Sigmoid colon (tissue), 7 donors: Measurements from ENCODE around the gene SPEM1. TPM values are rescaled to one million over a fixed set of nuclear protein-coding genes. Genes with fewer than 3 reads are reported as not detected.

ENCODE experiments used
- DNase-seq: peaks from one replicate; pipeline ENCODE4 v3.0.0-alpha.2; 2019
- H3K27ac ChIP-seq, 4 donors: fragments of 200-600 bp; sonication (generic); one replicate each; pipeline ENCODE4 v1.5.1; 2016 to 2019; ENCODE audit warnings: mild to moderate bottlenecking in 1 of 4
- H3K27me3 ChIP-seq, 3 donors: fragments of 200-600 bp; sonication (generic); one replicate each; pipeline ENCODE4 v1.5.1; 2019; ENCODE audit warnings: mild to moderate bottlenecking in 1 of 3
- H3K36me3 ChIP-seq, 4 donors: fragments of 200-600 bp; sonication (generic); one replicate each; pipeline ENCODE4 v1.5.1; 2016 to 2019
- H3K4me1 ChIP-seq, 4 donors: fragments of 200-600 bp; sonication (generic); one replicate each; pipeline ENCODE4 v1.5.1; 2017 to 2019
- H3K4me3 ChIP-seq, 4 donors: fragments of 200-600 bp; sonication (generic); one replicate each; pipeline ENCODE4 v1.5.1; 2017 to 2019; ENCODE audit warnings: mild to moderate bottlenecking in 2 of 4, moderate library complexity in 1 of 4
- H3K9me3 ChIP-seq, 4 donors: fragments of 200-600 bp in 3 of 4; sonication (generic) in 3 of 4; one replicate each; pipeline versions ENCODE4 v1.5.1 to v1.6.1; 2013 to 2019
- EP300 ChIP-seq, 4 donors: sonication (generic); formaldehyde crosslinking; IDR thresholded peaks; one replicate each; pipeline ENCODE4 v1.6.1; 2017; ENCODE audit warnings: antibody characterized with exemption in 4 of 4
- POLR2A ChIP-seq, 2 donors: fragments of 450-650 bp; IDR thresholded peaks; one replicate each; pipeline ENCODE4 v1.6.1; 2016; ENCODE audit warnings: antibody characterized with exemption in 2 of 2, mild to moderate bottlenecking in 2 of 2, moderate library complexity in 2 of 2
- POLR2AphosphoS5 ChIP-seq, 4 donors: sonication (generic); formaldehyde crosslinking; IDR thresholded peaks; one replicate each; pipeline ENCODE4 v1.6.1; 2017; ENCODE audit warnings: antibody characterized with exemption in 4 of 4
- WGBS, 2 donors: extraction: QIAGEN DNeasy Blood & Tissue Kit; methylation state at CpG; one replicate each; pipeline ENCODE4 v1.1.7; 2013; 5-methylcytosine and 5-hydroxymethylcytosine counted together
- intact Hi-C: fragments of 100-400 bp; cut with DNase I; formaldehyde crosslinking; loops from one replicate; pipeline ENCODE4 v1.15.1; 2023
- polyA plus RNA-seq, 3 donors: library from polyadenylated mRNA; stranded (reverse); fragments of 200-250 nt; gene quantifications; one replicate each; pipeline ENCODE4 v1.2.3, GENCODE V29; 2013
- total RNA-seq, 4 donors: library from RNA; depleted of rRNA; stranded (reverse); fragments of >200 nt; gene quantifications; one replicate each; pipeline ENCODE4 v1.1.0, GENCODE V29; 2016
- TF ChIP-seq, protein P1 (sequence below), 4 experiments: fragments of 450-650 bp in 3 of 4; fragments of 200-600 bp in 1 of 4; IDR thresholded peaks; one replicate each; pipeline ENCODE4 v1.5.1; 2016 to 2019; ENCODE audit warnings: antibody characterized with exemption in 4 of 4, mild to moderate bottlenecking in 3 of 4, moderate library complexity in 2 of 4
- donor health status: healthy with polysubstance abuse.
- donor health status: Bipolar disorder and iron deficiency.
- donor health status: healthy.

The SPEM1 gene
- total and polyA plus RNA-seq, 7 donors, result not detected

GRCh38 chr17:7398612-7399011 is 21.5 kb upstream of the SPEM1 start:
- H3K36me3 ChIP-seq, result no peaks in the 10 kb centered on the region
- H3K27ac ChIP-seq, result no peak overlapping the region
- intact Hi-C loops, result no loop called here

DNA sequence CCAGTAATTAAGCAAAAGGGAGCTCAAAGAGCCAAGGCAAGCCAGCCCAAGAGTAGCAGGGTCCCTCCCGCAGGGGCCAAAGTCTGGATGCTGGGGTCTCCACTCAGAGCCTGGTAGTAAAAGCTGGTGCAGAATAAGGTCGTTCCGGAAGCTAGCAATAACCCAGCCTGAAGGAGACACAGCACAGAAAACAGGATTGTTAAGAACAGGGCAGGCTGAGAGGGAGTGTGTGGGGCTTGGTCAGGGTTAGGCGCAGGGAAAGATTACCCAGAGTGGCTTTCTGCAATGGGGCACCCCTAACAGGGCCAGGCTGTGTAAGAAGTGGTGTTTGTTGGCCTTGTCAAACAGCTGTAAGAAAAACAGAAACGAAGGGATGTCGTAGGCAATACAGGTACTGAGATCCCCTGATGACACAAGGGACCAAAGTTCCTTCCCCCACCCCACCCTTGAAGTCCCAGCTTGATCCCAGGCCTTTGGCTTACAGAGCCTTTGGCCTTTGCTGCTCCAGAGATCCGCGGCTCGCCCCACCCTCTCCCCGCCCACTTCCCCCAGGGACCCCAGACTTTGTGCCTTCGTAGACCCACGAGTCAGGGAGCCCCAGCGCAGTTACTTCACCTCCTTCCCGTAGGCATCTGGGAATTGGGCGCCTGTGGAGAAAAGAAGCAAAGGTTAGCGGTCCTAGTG is 16.9 kb upstream of the SPEM1 start:
- peaks cover 0 to 2% (median 0%) of the 10 kb centered on the region in 4 donors for H3K36me3 ChIP-seq
- TF ChIP-seq EP300 (IDR thresholded peaks at IDR 0.05), result no peak
- no peak for TF ChIP-seq POLR2AphosphoS5 (IDR thresholded peaks at IDR 0.05)
- TF ChIP-seq, protein P1, sequence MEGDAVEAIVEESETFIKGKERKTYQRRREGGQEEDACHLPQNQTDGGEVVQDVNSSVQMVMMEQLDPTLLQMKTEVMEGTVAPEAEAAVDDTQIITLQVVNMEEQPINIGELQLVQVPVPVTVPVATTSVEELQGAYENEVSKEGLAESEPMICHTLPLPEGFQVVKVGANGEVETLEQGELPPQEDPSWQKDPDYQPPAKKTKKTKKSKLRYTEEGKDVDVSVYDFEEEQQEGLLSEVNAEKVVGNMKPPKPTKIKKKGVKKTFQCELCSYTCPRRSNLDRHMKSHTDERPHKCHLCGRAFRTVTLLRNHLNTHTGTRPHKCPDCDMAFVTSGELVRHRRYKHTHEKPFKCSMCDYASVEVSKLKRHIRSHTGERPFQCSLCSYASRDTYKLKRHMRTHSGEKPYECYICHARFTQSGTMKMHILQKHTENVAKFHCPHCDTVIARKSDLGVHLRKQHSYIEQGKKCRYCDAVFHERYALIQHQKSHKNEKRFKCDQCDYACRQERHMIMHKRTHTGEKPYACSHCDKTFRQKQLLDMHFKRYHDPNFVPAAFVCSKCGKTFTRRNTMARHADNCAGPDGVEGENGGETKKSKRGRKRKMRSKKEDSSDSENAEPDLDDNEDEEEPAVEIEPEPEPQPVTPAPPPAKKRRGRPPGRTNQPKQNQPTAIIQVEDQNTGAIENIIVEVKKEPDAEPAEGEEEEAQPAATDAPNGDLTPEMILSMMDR (IDR thresholded peaks at IDR 0.05), result no peak
- no peak for TF ChIP-seq POLR2A (IDR thresholded peaks at IDR 0.05)
- peak overlapping the region; percentile 65 to 93 (median 85) for H3K4me3 ChIP-seq
- H3K27ac ChIP-seq, result peak overlapping the region; percentile 88 to 95 (median 92)
- 4 to 12% methylated on average over 16 of the region's 16 CpGs for WGBS, 2 donors
- intact Hi-C loops, result loop anchor here (2.0 to 10.0 kb wide), 3 partner anchors 82 to 758 kb away; partner anchors contain the start of genes GABARAP, KIAA0753, POLR2A and TXNDC17
- H3K4me1 ChIP-seq, result peaks cover 0 to 49% (median 34%) of the 10 kb centered on the region in 4 donors
- H3K9me3 ChIP-seq, result no peaks in the 10 kb centered on the region
- no peaks in the 10 kb centered on the region for H3K27me3 ChIP-seq
- peak; percentile 88 for DNase-seq

More at GRCh38 chr17:7398612-7399011, 21.5 kb upstream of the SPEM1 start:
- 86 to 89% methylated on average over 2 of the region's 2 CpGs for WGBS, 2 donors
- Histone ChIP-seq H3K9me3 (no peaks in the 10 kb centered on the region), H3K27me3 (no peaks in the 10 kb centered on the region), H3K4me3 (no peak overlapping the region), H3K4me1 (peaks cover 0 to 41% (median 24%) of the 10 kb centered on the region in 4 donors)
- no peak for TF ChIP-seq POLR2A (IDR thresholded peaks at IDR 0.05)
- TF ChIP-seq EP300 (IDR thresholded peaks at IDR 0.05), result no peak
- no peak for TF ChIP-seq POLR2AphosphoS5 (IDR thresholded peaks at IDR 0.05)
- TF ChIP-seq, protein P1 (IDR thresholded peaks at IDR 0.05), result no peak
- DNase-seq, result no peak

- intact Hi-C loops, result loop anchor here (2.0 to 10.0 kb wide), 3 partner anchors 81 to 759 kb away; partner anchors contain the start of genes GABARAP, KIAA0753, POLR2A and TXNDC17
- Histone ChIP-seq H3K27me3 (no peaks in the 10 kb centered on the region), H3K9me3 (no peaks in the 10 kb centered on the region), H3K4me1 (peaks cover 0 to 49% (median 34%) of the 10 kb centered on the region in 4 donors), H3K27ac (peak overlapping the region; percentile 88 to 95 (median 92)), H3K4me3 (peak overlapping the region; percentile 65 to 93 (median 85)), H3K36me3 (peaks cover 0 to 7% (median under 1%) of the 10 kb centered on the region in 4 donors)
- DNase-seq, result no peak
- no peak for TF ChIP-seq POLR2A (IDR thresholded peaks at IDR 0.05)
- TF ChIP-seq POLR2AphosphoS5 (IDR thresholded peaks at IDR 0.05), result no peak
- TF ChIP-seq EP300 (IDR thresholded peaks at IDR 0.05), result no peak
- TF ChIP-seq, protein P1 (IDR thresholded peaks at IDR 0.05), result no peak
- 0% methylated on average over 13 of the region's 13 CpGs for WGBS, 2 donors
These were observed 16.5 kb upstream of the SPEM1 start for GRCh38 chr17:7403727-7403976.

GRCh38 chr17:7403977-7404736 is 16.0 kb upstream of the SPEM1 start, which contains the start of gene TMEM256:
TMEM256 (minus strand) TSS chr17:7404097; CDS start chr17:7404084, 13 bp downstream.
- H3K9me3 ChIP-seq, result no peaks in the 10 kb centered on the region
- WGBS, 2 donors, result 0% methylated on average over 49 of the region's 49 CpGs
- TF ChIP-seq POLR2AphosphoS5 (IDR thresholded peaks at IDR 0.05) (peak; percentile 98 to 99 (median 98)), POLR2A (IDR thresholded peaks at IDR 0.05) (peak; percentile 90 to 97), EP300 (IDR thresholded peaks at IDR 0.05) (no peak)
- TF ChIP-seq, protein P1 (IDR thresholded peaks at IDR 0.05), result no peak
- intact Hi-C loops, result loop anchor here (2.0 to 10.0 kb wide), 6 partner anchors 33 to 759 kb away; partner anchors contain the start of genes GABARAP, KIAA0753, POLR2A and TXNDC17
- peaks cover 0 to 12% (median 3%) of the 10 kb centered on the region in 4 donors for H3K36me3 ChIP-seq
- peaks cover 0 to 49% (median 34%) of the 10 kb centered on the region in 4 donors for H3K4me1 ChIP-seq
- H3K4me3 ChIP-seq, result peak within 1 kb of the TSS; percentile 70 to 93 (median 85)
- peak within 1 kb of the TSS; percentile 88 to 95 (median 92) for H3K27ac ChIP-seq
- DNase-seq, result peak; percentile 100
- H3K27me3 ChIP-seq, result no peaks in the 10 kb centered on the region
